SK-MEL-5 (cell line): ENCODE data around the gene PTBP3. TPM values are rescaled to one million over a fixed set of nuclear protein-coding genes. Genes with fewer than 3 reads are reported as not detected.
"Not testable (repeated sequence)": the region's sequence is repeated elsewhere in the genome, so short reads cannot be mapped to it uniquely, and the experiment has no call there.

Experiments
- DNase-seq: peaks from one replicate; pipeline ENCODE4 v3.0.0-alpha.2; 2016; ENCODE audit warnings: low read depth, low spot score
- in situ Hi-C: cut with HindIII; loops from 2 replicates; pipeline ENCODE4 v1.10.0; 2016; ENCODE audit warnings: low sequenced_read_pairs, high pct_unique_total_duplicates, low pct_unique_long_range_greater_than_20kb
- total RNA-seq: library from RNA; depleted of rRNA; stranded (reverse); fragments of >200 nt; shearing (Covaris generic); gene quantifications from 2 replicates; pipeline ENCODE4 v1.2.3, GENCODE V29; 2014

The PTBP3 gene
- total RNA-seq, 1 experiment from 2014 or later = 41.8 TPM

DNA sequence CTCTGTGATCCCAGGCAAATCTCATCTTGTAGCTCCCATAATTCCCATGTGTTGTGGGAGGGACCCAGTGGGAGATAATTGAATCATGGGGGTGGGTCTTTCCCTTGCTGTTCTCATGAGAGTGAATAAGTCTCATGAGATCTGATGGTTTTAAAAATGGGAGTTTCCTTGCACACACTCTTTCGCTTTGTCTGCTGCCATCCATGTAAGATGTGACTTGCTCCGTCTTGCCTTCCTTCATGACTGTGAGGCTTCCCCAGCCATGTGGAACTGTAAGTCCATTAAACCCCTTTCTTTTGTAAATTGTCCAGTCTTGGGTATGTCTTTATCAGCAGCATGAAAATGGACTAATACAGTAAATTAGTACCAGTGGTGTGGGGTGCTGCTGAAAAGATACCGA lies 31.8 kb upstream of the PTBP3 start:
- DNase-seq, in situ Hi-C loops: not testable (repeated sequence)

DNA sequence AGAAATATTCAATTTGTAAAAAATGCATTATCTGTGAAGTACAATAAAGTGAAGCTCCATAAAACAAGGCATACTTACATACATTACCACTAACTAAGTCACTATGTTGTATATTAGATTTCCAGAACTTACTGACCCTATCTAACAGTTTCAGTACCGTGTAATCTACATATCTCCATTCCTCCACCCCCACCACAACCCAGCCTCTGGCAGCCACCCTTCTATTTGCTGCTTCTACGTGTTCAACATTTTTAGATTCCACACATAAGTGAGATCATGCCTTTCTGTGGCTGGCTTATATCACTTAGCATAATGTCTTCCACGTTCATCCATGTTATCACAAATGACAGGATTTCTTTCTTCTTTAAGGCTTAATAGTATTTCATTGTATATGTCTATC lies 31.3 kb upstream of the PTBP3 start:
- no peak for DNase-seq
- in situ Hi-C loops = no loop called here

DNA sequence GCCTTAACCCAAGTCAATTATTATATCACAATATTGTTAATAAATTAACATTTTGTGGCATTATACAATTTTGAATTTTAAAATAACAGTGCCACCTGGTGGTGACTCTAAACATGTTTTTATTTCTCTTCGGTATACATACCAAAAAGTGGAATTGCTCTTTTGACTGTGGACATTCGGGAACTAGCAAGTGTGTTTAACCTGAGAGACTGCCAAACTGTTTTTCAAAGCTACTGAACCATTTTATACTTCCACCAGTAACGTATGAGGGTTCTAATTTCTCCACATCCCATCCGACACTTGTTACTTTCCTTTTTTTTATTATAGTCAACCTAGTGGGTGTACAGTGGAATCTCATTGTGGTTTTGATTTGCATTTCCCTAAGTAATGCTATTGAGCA lies 28.2 kb upstream of the PTBP3 start:
- in situ Hi-C loops = no loop called here
- DNase-seq = peak; percentile 64

GRCh38 chr9:112360047-112360804 lies 26.8 kb upstream of the PTBP3 start:
- in situ Hi-C loops = no loop called here
- DNase-seq = no peak

DNA sequence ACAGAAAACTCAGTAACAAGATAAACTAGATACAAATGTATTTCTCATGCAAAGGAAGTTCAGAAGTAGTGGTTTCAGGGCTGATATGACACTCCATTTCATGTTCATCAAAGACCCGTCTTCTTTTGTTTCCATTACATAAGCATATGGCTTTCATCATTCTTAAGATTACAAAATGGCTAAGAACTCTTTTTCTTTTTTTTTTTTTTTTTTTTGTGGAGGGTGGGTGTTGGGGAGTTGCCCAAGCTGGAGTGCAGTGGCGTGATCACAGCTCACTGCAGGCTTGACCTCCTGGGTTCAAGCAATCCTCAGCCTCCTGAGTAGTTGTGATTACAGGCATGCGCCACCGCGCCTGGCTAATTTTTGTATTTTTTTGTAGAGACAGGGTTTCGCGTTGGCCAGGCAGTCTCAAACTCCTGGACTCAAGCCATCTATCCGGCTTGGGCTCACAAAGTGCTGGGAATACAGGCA lies 22.0 kb upstream of the PTBP3 start:
- in situ Hi-C loops = no loop called here
- DNase-seq = no peak

DNA sequence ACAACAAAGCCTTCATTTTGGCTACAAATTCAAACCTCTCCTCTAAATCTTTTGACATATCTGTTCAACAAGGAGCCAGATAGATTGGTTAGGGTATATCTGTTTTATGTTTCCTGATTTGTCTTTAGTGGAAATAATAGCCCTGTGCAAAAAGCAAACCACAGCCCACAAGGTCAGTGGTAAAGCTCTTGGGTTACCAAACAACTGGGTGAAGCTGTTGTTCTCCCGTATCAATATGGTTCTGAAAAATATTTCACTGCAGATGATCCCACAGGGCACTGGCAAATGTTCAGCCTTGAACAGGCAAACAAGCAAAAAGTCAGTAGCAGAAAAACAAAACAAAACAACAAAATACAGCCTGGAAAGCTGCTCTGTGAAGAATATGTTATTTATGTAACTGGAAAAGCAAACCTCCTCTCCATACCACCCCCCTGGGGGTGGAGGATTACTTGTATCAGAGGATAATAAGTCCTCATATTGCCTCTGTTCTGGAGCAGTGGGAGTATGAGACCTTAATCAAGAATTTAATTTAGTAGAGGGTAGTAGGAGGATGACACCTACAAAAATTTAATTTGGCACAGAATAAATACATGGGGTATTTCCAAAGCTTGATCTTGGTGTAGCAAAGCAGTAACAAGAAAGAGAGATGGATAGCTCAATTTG lies 20.8 kb upstream of the PTBP3 start:
- no peak for DNase-seq
- in situ Hi-C loops = no loop called here

DNA sequence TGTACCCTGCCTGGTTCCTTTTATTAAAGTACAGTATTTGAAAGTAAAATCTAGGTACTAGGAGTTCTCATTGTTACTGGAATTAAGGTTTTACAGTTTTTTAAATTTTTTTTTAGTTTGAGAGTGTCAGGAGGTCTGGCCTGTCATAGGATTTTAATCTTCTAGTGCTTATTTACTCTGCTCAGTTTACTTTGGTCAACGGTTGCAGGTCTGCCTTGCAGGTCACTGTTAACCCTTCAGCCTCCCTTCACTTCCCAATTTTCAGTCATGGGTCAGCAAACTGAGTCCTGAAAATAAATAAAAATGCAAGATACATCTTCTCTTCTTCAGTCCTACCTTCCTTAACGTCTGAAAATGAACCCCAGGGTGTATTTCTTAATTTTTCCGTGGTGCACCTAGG lies 18.8 kb upstream of the PTBP3 start:
- in situ Hi-C loops = no loop called here
- DNase-seq = no peak

DNA sequence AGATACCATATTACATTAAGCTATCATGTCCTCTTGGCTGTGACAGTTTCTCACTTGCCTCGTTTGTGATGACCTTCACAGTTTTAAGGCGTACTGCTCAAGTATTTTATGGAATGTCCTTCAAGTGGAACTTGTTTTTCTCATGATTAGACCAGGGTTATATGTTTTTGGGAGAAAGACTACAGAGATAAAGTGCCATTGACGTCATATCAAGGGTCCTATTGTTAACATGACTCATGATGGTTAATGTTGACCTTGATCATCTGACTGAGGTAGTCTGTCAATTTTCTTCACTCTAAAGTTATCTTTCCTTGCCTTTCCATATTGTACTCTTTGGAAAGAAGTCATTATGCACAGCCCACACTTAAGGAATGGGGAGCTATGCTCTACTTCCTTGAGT lies 17.8 kb upstream of the PTBP3 start:
- in situ Hi-C loops = no loop called here
- peak; percentile 50 for DNase-seq

DNA sequence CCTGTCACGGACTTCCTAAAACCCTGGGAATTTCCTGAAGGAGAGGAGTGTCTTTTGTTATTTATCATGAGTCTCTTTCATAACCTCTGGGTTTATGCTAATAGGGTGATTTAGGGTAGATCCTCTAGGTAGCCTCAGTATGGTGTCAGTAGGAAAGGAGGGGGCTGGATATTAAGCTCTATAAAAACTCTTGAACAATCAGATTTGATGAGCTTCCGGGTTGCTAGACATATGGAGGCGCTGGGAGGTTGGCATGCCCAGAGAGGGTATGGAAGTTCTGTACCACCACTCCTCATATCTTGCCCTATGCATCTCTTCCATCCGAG lies 15.6 kb upstream of the PTBP3 start:
- no peak for DNase-seq
- in situ Hi-C loops = no loop called here

DNA sequence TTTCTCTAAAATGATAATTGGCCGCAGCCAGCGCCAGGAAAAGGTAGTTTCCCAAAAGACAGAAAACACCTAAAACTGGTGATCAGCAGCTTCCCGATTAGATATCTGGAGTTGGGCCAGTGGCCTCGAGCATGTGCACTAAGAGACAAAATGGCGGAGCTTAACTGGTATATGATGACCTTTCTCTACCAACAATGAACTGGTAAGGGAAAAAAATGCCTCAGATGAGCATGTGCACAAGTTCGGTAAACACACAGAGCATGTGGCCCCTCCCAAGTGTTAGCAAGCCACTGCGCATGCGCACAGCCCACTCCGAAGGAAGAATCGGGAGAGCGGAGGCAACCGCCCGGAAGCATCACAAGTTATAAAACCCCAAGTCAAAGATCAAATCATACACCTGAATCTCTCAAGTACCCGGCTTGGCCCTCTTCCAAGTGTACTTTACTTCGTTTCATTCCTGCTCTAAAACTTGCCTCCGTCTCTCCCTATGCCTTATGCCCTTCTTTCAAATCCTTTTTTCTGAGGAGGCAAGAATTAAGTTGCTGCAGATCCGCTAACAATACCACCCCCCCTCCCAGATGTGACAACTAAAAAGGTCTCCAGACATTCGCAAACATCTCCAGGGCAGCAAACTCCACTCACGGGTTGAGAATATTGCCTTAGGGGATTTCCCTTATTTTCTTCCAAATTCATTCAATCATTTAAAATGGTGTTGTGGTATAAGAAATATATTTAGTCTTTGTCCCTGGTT lies 15.0 kb upstream of the PTBP3 start:
- in situ Hi-C loops = no loop called here
- peak; percentile 79 for DNase-seq

GRCh38 chr9:112341730-112342129 lies 8.3 kb upstream of the PTBP3 start:
- DNase-seq = no peak
- in situ Hi-C loops = no loop called here

DNA sequence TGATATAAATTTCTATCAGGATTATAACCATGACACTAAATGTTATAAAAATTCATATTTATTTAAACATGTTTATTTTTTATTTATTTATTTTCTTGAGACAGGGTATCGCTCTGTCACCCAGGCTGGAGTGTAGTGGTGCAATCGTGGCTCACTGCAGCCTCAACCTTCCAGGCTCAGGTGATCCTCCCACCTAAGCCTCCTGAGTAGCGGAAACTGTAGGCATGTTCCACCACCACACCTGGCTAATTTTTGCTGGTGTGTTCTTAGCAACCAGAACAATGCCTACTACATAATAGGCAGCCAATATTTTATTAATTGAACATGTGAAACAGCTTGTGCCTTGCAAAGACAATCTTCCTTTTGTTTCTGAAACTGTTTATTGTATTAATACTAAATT lies 6.5 kb upstream of the PTBP3 start:
- in situ Hi-C loops = no loop called here
- DNase-seq = no peak

- in situ Hi-C loops = no loop called here
- DNase-seq = no peak
These were observed 5.1 kb upstream of the PTBP3 start for GRCh38 chr9:112338561-112338960.

- in situ Hi-C loops = no loop called here
These were observed 4.1 kb upstream of the PTBP3 start for GRCh38 chr9:112337547-112337946.

DNA sequence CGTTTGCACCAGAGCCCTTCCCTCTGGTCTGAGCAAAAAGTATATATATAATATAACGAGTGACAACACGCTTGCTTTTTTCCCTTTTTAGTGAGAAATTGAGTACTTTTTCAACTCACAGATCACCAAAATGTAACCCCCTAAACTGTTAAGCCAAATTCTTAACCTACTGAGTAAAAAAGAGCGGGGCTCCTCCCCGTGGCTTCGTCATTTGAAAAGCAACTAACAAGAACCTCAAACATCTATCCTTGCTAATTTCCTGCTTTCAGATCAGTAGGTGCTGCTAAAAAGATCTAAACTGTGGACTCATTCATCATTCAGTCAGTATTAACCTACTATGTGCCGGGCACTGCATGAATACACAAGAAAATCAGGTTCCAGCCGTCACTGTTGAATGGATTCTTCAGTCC lies 1.0 kb upstream of the PTBP3 start:
- DNase-seq = peak; percentile 50
- in situ Hi-C loops = no loop called here

More at GRCh38 chr9:112337547-112337946, 4.1 kb upstream of the PTBP3 start:
- no peak for DNase-seq

GRCh38 chr9:112333639-112334431 lies 416 bp upstream of the PTBP3 start:
- DNase-seq = peak; percentile 91
- in situ Hi-C loops = no loop called here

- in situ Hi-C loops = no loop called here
- DNase-seq = no peak
These were observed 794 bp downstream of the PTBP3 start for GRCh38 chr9:112332674-112332976.

- in situ Hi-C loops = no loop called here
- DNase-seq = no peak
These were observed 1.2 kb downstream of the PTBP3 start for GRCh38 chr9:112332214-112332613.
